ENCODE data around the gene GMPPB.

GMPPB gene

DNA sequence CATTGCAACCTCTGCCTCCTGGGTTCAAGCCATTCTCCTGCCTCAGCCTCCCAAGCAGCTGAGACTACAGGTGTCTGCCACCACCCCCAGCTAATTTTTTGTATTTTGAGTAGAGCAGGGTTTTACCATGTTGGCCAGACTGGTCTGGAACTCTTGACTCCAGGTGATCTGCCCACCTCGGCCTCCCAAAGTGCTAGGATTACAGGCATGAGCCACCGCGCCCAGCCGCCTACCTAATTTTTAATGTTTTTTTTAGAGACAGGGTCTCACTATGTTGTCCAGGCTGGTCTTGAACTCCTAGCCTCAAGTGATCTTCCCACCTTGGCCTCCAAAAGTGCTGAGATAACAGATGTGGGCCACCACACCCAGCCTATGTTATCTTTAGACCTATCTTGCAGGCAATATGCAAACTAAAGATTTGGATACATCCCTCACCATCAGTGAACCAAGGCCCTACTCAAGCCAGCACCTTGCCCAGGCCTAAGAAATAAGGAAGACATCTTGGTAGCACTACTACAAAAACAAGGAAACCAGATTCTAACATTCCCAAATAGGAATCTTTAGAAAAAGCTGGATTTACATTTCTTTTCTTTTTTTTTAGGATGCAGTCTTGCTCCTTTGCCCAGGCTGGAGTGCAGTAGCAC, 6.3 kb upstream of the GMPPB start:
- no peak for DNase-seq (ENCODE audit: low read depth in 1 of 2, low spot score in 1 of 2)
- TF ChIP-seq POLR2AphosphoS5 (IDR thresholded peaks at IDR 0.05; ENCODE audit: low read depth) (no peak), SPI1 (IDR thresholded peaks at IDR 0.05; ENCODE audit: borderline replicate concordance, low read depth) (no peak), GABPA (IDR thresholded peaks at IDR 0.05; ENCODE audit: low read depth) (no peak)
- TF ChIP-seq, protein P1, sequence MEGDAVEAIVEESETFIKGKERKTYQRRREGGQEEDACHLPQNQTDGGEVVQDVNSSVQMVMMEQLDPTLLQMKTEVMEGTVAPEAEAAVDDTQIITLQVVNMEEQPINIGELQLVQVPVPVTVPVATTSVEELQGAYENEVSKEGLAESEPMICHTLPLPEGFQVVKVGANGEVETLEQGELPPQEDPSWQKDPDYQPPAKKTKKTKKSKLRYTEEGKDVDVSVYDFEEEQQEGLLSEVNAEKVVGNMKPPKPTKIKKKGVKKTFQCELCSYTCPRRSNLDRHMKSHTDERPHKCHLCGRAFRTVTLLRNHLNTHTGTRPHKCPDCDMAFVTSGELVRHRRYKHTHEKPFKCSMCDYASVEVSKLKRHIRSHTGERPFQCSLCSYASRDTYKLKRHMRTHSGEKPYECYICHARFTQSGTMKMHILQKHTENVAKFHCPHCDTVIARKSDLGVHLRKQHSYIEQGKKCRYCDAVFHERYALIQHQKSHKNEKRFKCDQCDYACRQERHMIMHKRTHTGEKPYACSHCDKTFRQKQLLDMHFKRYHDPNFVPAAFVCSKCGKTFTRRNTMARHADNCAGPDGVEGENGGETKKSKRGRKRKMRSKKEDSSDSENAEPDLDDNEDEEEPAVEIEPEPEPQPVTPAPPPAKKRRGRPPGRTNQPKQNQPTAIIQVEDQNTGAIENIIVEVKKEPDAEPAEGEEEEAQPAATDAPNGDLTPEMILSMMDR (IDR thresholded peaks at IDR 0.05; ENCODE audit: insufficient read depth, low read length) = no peak
- TF ChIP-seq, protein P2, sequence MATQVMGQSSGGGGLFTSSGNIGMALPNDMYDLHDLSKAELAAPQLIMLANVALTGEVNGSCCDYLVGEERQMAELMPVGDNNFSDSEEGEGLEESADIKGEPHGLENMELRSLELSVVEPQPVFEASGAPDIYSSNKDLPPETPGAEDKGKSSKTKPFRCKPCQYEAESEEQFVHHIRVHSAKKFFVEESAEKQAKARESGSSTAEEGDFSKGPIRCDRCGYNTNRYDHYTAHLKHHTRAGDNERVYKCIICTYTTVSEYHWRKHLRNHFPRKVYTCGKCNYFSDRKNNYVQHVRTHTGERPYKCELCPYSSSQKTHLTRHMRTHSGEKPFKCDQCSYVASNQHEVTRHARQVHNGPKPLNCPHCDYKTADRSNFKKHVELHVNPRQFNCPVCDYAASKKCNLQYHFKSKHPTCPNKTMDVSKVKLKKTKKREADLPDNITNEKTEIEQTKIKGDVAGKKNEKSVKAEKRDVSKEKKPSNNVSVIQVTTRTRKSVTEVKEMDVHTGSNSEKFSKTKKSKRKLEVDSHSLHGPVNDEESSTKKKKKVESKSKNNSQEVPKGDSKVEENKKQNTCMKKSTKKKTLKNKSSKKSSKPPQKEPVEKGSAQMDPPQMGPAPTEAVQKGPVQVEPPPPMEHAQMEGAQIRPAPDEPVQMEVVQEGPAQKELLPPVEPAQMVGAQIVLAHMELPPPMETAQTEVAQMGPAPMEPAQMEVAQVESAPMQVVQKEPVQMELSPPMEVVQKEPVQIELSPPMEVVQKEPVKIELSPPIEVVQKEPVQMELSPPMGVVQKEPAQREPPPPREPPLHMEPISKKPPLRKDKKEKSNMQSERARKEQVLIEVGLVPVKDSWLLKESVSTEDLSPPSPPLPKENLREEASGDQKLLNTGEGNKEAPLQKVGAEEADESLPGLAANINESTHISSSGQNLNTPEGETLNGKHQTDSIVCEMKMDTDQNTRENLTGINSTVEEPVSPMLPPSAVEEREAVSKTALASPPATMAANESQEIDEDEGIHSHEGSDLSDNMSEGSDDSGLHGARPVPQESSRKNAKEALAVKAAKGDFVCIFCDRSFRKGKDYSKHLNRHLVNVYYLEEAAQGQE (IDR thresholded peaks at IDR 0.05; ENCODE audit: insufficient replicate concordance, low read depth) = no peak

DNA sequence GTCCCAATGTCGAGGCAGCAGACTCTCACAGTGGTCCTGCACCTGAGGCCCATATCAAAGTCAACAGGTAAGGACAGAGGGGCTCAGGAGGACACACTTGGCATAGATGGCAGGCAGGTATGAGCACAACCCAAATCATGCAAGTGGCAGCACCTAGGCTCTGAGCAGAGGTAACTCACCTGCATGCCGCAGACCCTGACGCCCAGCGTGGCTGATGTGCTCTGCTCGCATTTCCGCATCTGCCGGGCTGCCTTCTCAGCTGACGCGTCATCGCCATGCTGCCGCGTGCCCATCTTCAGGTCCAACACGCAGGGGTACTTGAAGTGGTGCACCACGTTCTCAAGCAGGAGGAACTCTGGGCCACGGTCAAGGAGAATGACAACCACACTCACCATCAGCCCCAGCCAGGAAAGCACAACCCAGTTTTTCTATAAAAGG, 4.2 kb upstream of the GMPPB start:
- Histone ChIP-seq H3K27ac (replicated peaks) (no peak overlapping the region), H3K4me3 (replicated peaks; ENCODE audit: insufficient read depth, low read length) (no peak overlapping the region)

More for the DNA sequence above, 6.3 kb upstream of the GMPPB start:
- Histone ChIP-seq H3K27ac (replicated peaks) (no peak overlapping the region), H3K27me3 (ENCODE audit: insufficient read depth, poor library complexity, severe bottlenecking) (no peaks in the 10 kb centered on the region), H3K4me3 (replicated peaks; ENCODE audit: insufficient read depth, low read length) (no peak overlapping the region)

DNA sequence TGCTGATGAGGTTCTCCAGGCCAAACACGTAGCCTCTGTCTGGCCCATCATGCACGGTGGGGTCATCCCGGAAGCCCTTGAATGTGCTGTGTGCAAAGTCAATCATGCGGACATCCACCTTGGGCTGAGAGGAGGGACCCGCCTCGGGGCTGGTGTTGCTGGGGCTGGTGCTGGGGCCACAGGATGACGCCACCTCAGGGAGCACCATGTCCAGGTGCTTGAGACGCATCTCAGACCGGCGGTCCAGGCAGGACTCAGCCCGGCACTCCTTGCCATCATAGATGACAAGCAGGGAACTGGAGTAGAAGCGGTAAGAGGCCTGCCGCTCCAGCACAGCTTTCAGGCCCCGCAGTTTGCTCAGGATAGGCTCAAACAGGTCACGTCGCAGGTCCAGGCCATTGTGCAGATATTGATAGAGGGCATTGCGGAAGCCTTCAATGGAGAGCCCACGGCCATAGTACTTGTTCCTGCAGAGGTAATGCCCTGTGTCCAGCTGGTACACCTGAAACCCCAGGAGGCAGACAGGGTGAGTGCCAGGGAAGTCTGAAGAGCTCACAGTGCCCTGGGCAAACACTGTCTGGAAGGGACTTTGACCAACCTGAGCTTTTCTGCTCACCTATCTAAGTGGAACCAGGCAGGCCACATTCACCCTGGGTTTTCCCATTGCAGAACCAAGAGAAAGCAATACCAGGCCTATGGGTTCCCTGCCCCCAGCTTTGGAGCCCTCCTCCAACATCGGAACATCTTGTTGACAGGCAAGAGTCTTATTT, 3.6 kb upstream of the GMPPB start:
- TF ChIP-seq POLR2AphosphoS5 (IDR thresholded peaks at IDR 0.05; ENCODE audit: low read depth) (no peak), GABPA (IDR thresholded peaks at IDR 0.05; ENCODE audit: low read depth) (no peak), SPI1 (IDR thresholded peaks at IDR 0.05; ENCODE audit: borderline replicate concordance, low read depth) (no peak)
- TF ChIP-seq, protein P2 (IDR thresholded peaks at IDR 0.05; ENCODE audit: insufficient replicate concordance, low read depth) = no peak
- TF ChIP-seq, protein P1 (IDR thresholded peaks at IDR 0.05; ENCODE audit: insufficient read depth, low read length) = no peak
- H3K27ac ChIP-seq (replicated peaks) = no peak overlapping the region
- DNase-seq (ENCODE audit: low read depth in 1 of 2, low spot score in 1 of 2) = no peak

More for the DNA sequence above, 4.2 kb upstream of the GMPPB start:
- H3K27me3 ChIP-seq (ENCODE audit: insufficient read depth, poor library complexity, severe bottlenecking) = no peaks in the 10 kb centered on the region
- TF ChIP-seq, protein P1 (IDR thresholded peaks at IDR 0.05; ENCODE audit: insufficient read depth, low read length) = no peak
- no peak for TF ChIP-seq SPI1 (IDR thresholded peaks at IDR 0.05; ENCODE audit: borderline replicate concordance, low read depth)
- TF ChIP-seq POLR2AphosphoS5 (IDR thresholded peaks at IDR 0.05; ENCODE audit: low read depth) = no peak
- TF ChIP-seq GABPA (IDR thresholded peaks at IDR 0.05; ENCODE audit: low read depth) = no peak
- TF ChIP-seq, protein P2 (IDR thresholded peaks at IDR 0.05; ENCODE audit: insufficient replicate concordance, low read depth) = no peak
- DNase-seq (ENCODE audit: low read depth in 1 of 2, low spot score in 1 of 2) = no peak

More for the DNA sequence above, 3.6 kb upstream of the GMPPB start:
- H3K4me3 ChIP-seq (replicated peaks; ENCODE audit: insufficient read depth, low read length) = no peak overlapping the region
- H3K27me3 ChIP-seq (ENCODE audit: insufficient read depth, poor library complexity, severe bottlenecking) = no peaks in the 10 kb centered on the region
